GM12878 (cell line): Measurements from ENCODE around the gene ABHD14A. TPM values are rescaled to one million over a fixed set of nuclear protein-coding genes. Genes with fewer than 3 reads are reported as not detected.

ENCODE experiments used
- ATAC-seq: fragments of 200-7000 bp; cut with Tn5 transposase; 3 replicates; pipeline ENCODE4 v1.9.1; 2020; ENCODE audit warnings: mild to moderate bottlenecking, moderate library complexity
- BruUV-seq: library from RNA; stranded (reverse); fragments of 400-500 nt; replicated peaks from 2 replicates; lab custom pipeline; 2021; lab: Mats Ljungman, UMichigan
- CTCF ChIA-PET: fragments of 300-600 bp; sonication (Branson Sonifier 250); formaldehyde crosslinking; extraction: SDS; loops from one replicate; lab custom pipeline; 2021; ENCODE audit warnings: inconsistent platforms; lab: Yijun Ruan, JAX
- POLR2A ChIA-PET: fragments of 350-600 bp; formaldehyde crosslinking; extraction: SDS; loops from one replicate; lab custom pipeline; 2021; ENCODE audit warnings: inconsistent platforms; lab: Charles Lee
- RAD21 ChIA-PET: fragments of 300-600 bp; sonication (Branson Sonifier 250); formaldehyde crosslinking; loops from one replicate; lab custom pipeline; 2023; ENCODE audit warnings: antibody characterized with exemption; ENCODE audit not compliant: unreplicated experiment; lab: Charles Lee
- SMC1A ChIA-PET: fragments of 300-600 bp; sonication (Branson Sonifier 250); formaldehyde crosslinking; loops from one replicate; lab custom pipeline; 2023; ENCODE audit not compliant: unreplicated experiment, uncharacterized antibody; lab: Charles Lee
- DNase-seq: peaks from one replicate; pipeline ENCODE4 v3.0.0-alpha.2; 2011; ENCODE audit warnings: low read depth, low spot score
- FAIRE-seq: peaks from 3 replicates; lab custom pipeline; 2011; peaks lifted over from hg19 to GRCh38; lab: Jason Lieb, UNC
- H2AFZ ChIP-seq: 2 replicates; pipeline ENCODE4 v1.6.0; 2011; ENCODE audit warnings: low read depth, low read length, control low read depth; ENCODE audit not compliant: control insufficient read depth
- H3K27ac ChIP-seq: 2 replicates; pipeline ENCODE4 v1.5.1; 2011; ENCODE audit warnings: control low read depth; ENCODE audit not compliant: control insufficient read depth, insufficient read depth
- H3K27me3 ChIP-seq, 2 experiments: replicated peaks in 1 of 2; 2 replicates each; pipeline versions ENCODE4 v1.6.0 to v1.6.1; 2011; ENCODE audit warnings: low read length in 1 of 2; ENCODE audit not compliant: control insufficient read depth in 2 of 2, insufficient read depth in 2 of 2
- H3K36me3 ChIP-seq, 2 experiments: 2 replicates each; pipeline ENCODE4 v1.5.1; 2011; ENCODE audit warnings: low read length in 1 of 2; ENCODE audit not compliant: control insufficient read depth in 2 of 2, insufficient read depth in 2 of 2
- H3K4me1 ChIP-seq: 2 replicates; pipeline ENCODE4 v1.6.1; 2011; ENCODE audit warnings: mild to moderate bottlenecking, low read length, moderate library complexity, mixed read lengths; ENCODE audit not compliant: control insufficient read depth, insufficient read depth
- H3K4me2 ChIP-seq: 2 replicates; pipeline ENCODE4 v1.6.0; 2011; ENCODE audit warnings: control low read depth; ENCODE audit not compliant: control insufficient read depth, insufficient read depth
- H3K4me3 ChIP-seq: fragments of 200-600 bp; sonication (generic); 2 replicates; pipeline ENCODE4 v1.5.1; 2016
- H3K79me2 ChIP-seq: 2 replicates; pipeline ENCODE4 v1.6.0; 2011; ENCODE audit warnings: low read length; ENCODE audit not compliant: control insufficient read depth, insufficient read depth
- H3K9ac ChIP-seq: 2 replicates; pipeline ENCODE4 v1.8.0; 2011; ENCODE audit warnings: low read length, control low read depth, mixed read lengths; ENCODE audit not compliant: control insufficient read depth, insufficient read depth
- H3K9me3 ChIP-seq: replicated peaks from 3 replicates; pipeline ENCODE4 v1.5.1; 2011; ENCODE audit warnings: mild to moderate bottlenecking, low read length; ENCODE audit not compliant: control insufficient read depth, insufficient read depth
- H4K20me1 ChIP-seq: 2 replicates; pipeline ENCODE4 v1.6.0; 2011; ENCODE audit not compliant: control insufficient read depth, insufficient read depth
- REST ChIP-seq: IDR thresholded peaks from 2 replicates; pipeline ENCODE4 v1.6.1; 2012; ENCODE audit warnings: mild to moderate bottlenecking, low read depth, low read length
- ZBTB33 ChIP-seq: fragments of 450-650 bp; IDR thresholded peaks from 2 replicates; pipeline ENCODE4 v1.6.1; 2017; ENCODE audit warnings: mild to moderate bottlenecking
- WGBS: methylation state at CpG from one replicate; pipeline ENCODE4 v1.1.6; 2016; ENCODE audit warnings: low lambda C conversion rate; ENCODE audit not compliant: insufficient replicate concordance, insufficient coverage; ENCODE audit errors: missing lambda C conversion rate; 5-methylcytosine and 5-hydroxymethylcytosine counted together
- in situ Hi-C: fragments of 300-500 bp; cut with MboI; formaldehyde crosslinking; loops from 9 replicates; pipeline ENCODE4 v1.14.3; 2018; ENCODE audit warnings: mixed read lengths
- intact Hi-C: fragments of 100-400 bp; cut with micrococcal nuclease; formaldehyde crosslinking; loops from one replicate; pipeline ENCODE4 v1.14.2; 2022; ENCODE audit not compliant: unreplicated experiment
- polyA plus RNA-seq, 11 experiments: library from polyadenylated mRNA; depleted of rRNA in 4 of 11; unstranded in 6 of 11; stranded (reverse) in 5 of 11; fragments of >200 nt; fragmentation: Nextera tagmentation in 4 of 11; fragmentation: Illumina TruSeq in 1 of 11; extraction: Ambion mirVana in 4 of 11; extraction: Trizol in 1 of 11; gene quantifications; 1 replicate in 1 of 11; 2 replicates in 10 of 11; pipeline versions ENCODE4 v1.2.1 to v1.2.3, GENCODE V29; 2011 to 2016; ENCODE audit warnings: inconsistent platforms in 2 of 11, missing spikeins in 2 of 11, low read depth in 1 of 11
- total RNA-seq, 4 experiments: library from RNA; depleted of rRNA in 3 of 4; stranded (reverse); fragments of >200 nt in 3 of 4; fragmentation: Illumina TruSeq in 1 of 4; extraction: Trizol in 1 of 4; gene quantifications; 2 replicates each; pipeline versions ENCODE4 v1.2.1 to v1.2.3, GENCODE V29; 2013 to 2021

Gene ABHD14A
- total and polyA plus RNA-seq, 10 of the 15 experiments (the other 5 are each of a cell fraction or from before 2014, with no cell fraction given), result 1.2 to 27.0 (median 7.9) TPM

DNA sequence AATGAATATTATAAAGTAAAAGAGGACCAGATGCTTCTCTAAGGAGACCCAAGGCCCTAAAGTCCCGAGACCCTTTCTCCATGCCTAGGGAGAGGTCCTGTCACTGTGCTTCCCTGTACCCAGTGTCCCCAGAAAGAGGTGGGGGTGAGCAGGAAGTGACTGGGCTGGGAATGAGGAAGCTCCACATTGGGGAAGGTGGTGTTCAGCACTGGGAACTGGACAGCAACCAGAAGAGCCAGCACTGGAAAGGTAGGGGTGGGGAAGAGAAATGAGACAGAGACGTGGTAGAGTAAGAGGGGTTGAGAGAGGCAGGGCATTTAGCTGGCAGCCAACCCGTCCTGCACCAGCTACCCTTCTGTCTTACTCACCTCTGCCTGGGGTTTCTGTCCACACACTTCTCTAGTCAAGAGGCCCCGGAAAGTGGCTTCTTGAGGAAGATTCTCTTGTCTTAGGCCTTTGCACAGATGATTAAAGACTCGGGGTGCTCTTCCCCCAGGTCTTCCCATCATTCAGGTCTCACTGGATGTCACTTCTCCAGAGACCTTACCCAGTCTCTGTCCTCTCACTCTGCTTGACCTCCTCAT is 45.4 kb upstream of the ABHD14A start:
- H3K27ac ChIP-seq, result no peak overlapping the region
- in situ Hi-C loops, result no loop called here
- H3K4me1 ChIP-seq, result no peaks in the 10 kb centered on the region
- H3K27me3 ChIP-seq, result no peaks in the 10 kb centered on the region
- ChIA-PET SMC1A (no interaction called here), CTCF (no interaction called here)
- H3K4me3 ChIP-seq, result no peak overlapping the region
- no peaks in the 10 kb centered on the region for H3K79me2 ChIP-seq
- ATAC-seq (no peak), FAIRE-seq (no peak)
- H3K9me3 ChIP-seq, result no peaks in the 10 kb centered on the region
- H3K36me3 ChIP-seq, result peaks cover 0 to 17% of the 10 kb centered on the region in 2 experiments
- H3K4me2 ChIP-seq, result no peak overlapping the region
- H3K9ac ChIP-seq, result no peak overlapping the region
- no TSS peak for BruUV-seq
- H4K20me1 ChIP-seq, result no peaks in the 10 kb centered on the region
- H2AFZ ChIP-seq, result no peak overlapping the region
- intact Hi-C loops, result no loop called here
- TF ChIP-seq ZBTB33, result no peak
- TF ChIP-seq REST, result peak; percentile 86
- TF ChIP-seq, all 136 proteins: peak for 1
- POLR2A ChIA-PET, result no interaction called here
- RAD21 ChIA-PET, result no interaction called here
- DNase-seq, result no peak
- WGBS, result 55% methylated on average over 5 of the region's 5 CpGs
